ENCODE measurements around the gene SARNP. TPM values are rescaled to one million over a fixed set of nuclear protein-coding genes. Genes with fewer than 3 reads are reported as not detected.

The SARNP gene
- polyA plus RNA-seq, 2 of the 4 experiments (the other 2 are of a cell fraction) = 123 to 198 TPM

DNA sequence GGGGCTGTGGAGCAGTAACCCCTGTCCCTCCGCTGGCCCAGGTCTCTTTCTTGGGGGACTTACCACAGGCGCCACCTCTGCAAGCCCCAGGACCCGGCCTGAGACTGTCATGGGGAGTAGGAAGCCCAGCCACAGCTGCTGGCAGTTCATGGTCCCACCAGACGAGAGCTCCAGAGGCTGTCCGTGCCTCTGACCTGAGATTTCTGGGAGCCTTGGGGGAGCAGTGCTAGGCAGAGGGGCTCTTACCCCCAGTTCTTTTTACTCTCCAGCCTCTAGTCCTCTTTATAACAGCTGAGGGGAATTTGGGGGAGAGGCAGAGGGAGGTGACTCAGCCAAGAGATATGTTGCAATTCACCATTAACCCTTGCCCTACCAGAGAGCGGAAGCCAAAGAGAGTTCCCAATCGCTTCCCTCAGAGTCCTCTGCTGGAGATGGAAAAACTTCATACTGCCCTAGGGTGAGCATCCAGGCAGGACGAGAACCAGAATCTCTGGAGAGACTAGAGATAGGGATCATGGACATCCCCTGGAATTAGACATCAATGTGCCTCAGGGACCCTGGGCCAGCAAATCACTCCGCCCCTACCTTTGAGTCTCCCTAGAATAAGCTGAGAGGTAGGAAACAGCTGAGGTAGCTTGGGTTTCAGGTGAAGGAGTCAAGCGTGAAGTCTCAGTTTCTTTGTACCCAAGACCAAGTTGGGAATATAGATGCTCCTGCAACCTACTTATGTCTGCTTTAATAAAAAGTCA lies 25.3 kb upstream of the SARNP start, which contains the start of gene MMP19:
MMP19 (minus strand) TSS at position 256 of the 749 bp plus-strand sequence; CDS start at position 150, 106 bp downstream.
- no peak for FAIRE-seq
- peak; percentile 22 to 41; a peak in 3 of 6 replicates for ATAC-seq
- H3K4me2 ChIP-seq = peak within 1 kb of the TSS; percentile 14; the same call in 1 of the 3 replicates

DNA sequence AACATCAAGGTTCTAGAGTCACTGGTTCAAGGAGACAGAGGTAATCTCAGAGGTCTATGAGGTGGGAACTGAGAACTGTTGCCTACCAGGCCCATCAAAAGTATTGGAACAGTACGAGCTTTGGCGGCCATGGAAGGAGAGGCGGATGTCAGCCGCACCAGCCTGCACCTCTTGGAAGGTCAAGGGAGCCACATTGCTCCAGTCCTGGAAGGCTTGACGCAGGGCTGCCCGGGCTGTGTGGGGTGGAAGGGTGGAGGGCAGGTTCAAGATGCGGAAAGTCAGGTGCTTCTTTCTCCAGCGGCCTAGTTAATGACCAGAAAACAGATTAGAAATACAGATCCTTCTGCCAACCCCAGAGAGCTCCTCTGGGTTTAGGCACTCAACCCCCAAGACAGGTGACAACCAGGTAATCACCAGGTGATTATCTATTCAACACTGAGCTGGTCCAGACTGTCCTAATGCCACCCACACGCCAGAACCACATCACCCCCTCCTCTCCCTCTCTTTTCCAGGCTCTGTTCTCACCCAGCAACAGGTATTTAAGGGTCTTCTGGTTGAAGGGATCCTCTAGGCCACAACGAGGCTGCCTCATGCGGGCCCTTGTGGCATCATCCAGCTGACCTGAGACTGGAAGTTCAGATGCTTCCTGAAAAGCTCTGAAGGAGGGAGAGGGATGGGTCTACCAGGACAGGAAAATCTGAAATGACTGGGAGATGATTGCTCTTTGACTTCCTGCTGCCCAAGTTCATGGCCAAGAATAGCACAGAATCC lies 23.2 kb upstream of the SARNP start:
- H3K9me3 ChIP-seq = no peaks in the 10 kb centered on the region
- ChIA-PET POLR2A (no interaction called here), CTCF (interaction anchor here (1.6 to 1.7 kb wide), 2 partner anchors 10 to 98 kb away, joined by 4 to 7 read pairs; no protein-coding TSS in a partner anchor)
- TF ChIP-seq ZC3H11A (IDR thresholded peaks at IDR 0.05) (no peak), E2F6 (IDR thresholded peaks at IDR 0.05; ENCODE audit: borderline replicate concordance, low read depth) (no peak), MAX (IDR thresholded peaks at IDR 0.05) (no peak), CEBPB (IDR thresholded peaks at IDR 0.05) (no peak), CBX2 (IDR thresholded peaks at IDR 0.05; ENCODE audit: borderline replicate concordance, low read depth) (no peak), ZNF302 (CRISPR knock-in tag; IDR thresholded peaks at IDR 0.05) (no peak)
- TF ChIP-seq, protein P1, sequence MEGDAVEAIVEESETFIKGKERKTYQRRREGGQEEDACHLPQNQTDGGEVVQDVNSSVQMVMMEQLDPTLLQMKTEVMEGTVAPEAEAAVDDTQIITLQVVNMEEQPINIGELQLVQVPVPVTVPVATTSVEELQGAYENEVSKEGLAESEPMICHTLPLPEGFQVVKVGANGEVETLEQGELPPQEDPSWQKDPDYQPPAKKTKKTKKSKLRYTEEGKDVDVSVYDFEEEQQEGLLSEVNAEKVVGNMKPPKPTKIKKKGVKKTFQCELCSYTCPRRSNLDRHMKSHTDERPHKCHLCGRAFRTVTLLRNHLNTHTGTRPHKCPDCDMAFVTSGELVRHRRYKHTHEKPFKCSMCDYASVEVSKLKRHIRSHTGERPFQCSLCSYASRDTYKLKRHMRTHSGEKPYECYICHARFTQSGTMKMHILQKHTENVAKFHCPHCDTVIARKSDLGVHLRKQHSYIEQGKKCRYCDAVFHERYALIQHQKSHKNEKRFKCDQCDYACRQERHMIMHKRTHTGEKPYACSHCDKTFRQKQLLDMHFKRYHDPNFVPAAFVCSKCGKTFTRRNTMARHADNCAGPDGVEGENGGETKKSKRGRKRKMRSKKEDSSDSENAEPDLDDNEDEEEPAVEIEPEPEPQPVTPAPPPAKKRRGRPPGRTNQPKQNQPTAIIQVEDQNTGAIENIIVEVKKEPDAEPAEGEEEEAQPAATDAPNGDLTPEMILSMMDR (IDR thresholded peaks at IDR 0.05) = no peak
- ATAC-seq = no peak
- H3K4me1 ChIP-seq = peaks cover 10% of the 10 kb centered on the region
- no peak overlapping the region for H3K4me2 ChIP-seq
- WGBS (ENCODE audit: missing lambda C conversion rate) = 67% methylated on average over 11 of the region's 11 CpGs
- no peak for DNase-seq (ENCODE audit: low read depth in 1 of 2, low spot score in 1 of 2)
- FAIRE-seq = no peak
- H3K4me3 ChIP-seq = no peak overlapping the region
- no peak overlapping the region for H3K27ac ChIP-seq

More for the DNA sequence above, 25.3 kb upstream of the SARNP start, which contains the start of gene MMP19:
- ChIA-PET CTCF (interaction anchor here (0.6 to 2.0 kb wide), 6 partner anchors 10 to 1073 kb away, joined by 3 to 6 read pairs (median 4); no protein-coding TSS in a partner anchor), POLR2A (interaction anchor here (0.7 kb wide), 1 partner anchor 65 kb away, joined by 5 read pairs; no protein-coding TSS in a partner anchor)
- Histone ChIP-seq H3K27ac (peak within 1 kb of the TSS in 1 of 2 experiments; percentile 67; a peak in 4 of 6 replicates), H3K4me1 (peaks cover 16% of the 10 kb centered on the region), H3K4me3 (no peak within 1 kb of the TSS), H3K9me3 (no peaks in the 10 kb centered on the region)
- TF ChIP-seq EHMT2 (IDR thresholded peaks at IDR 0.05; ENCODE audit: low read depth) (no peak), FOSL2 (IDR thresholded peaks at IDR 0.05) (no peak), FOSL2 (CRISPR knock-in tag; IDR thresholded peaks at IDR 0.05) (peak; percentile 45; the same call in 1 of the 2 replicates), CEBPB (IDR thresholded peaks at IDR 0.05) (peak; percentile 58 to 85), NR3C1 (IDR thresholded peaks at IDR 0.05) (no peak)
- peak in 1 of 2 experiments; percentile 21 for DNase-seq (ENCODE audit: low read depth in 1 of 2, low spot score in 1 of 2)
- WGBS (ENCODE audit: missing lambda C conversion rate) = 67% methylated on average over 10 of the region's 10 CpGs

GRCh38 chr12:55839345-55840140 lies 22.0 kb upstream of the SARNP start:
- DNase-seq (ENCODE audit: low read depth in 1 of 2, low spot score in 1 of 2) (no peak), ATAC-seq (no peak; a peak in 1 of 6 replicates), FAIRE-seq (no peak)
- ChIA-PET CTCF (interaction anchor here (1.0 kb wide), 1 partner anchor 10 kb away, joined by 4 read pairs; the partner anchor contains the start of gene DNAJC14), POLR2A (no interaction called here)
- H3K4me2 ChIP-seq = no peak overlapping the region
- no peak for TF ChIP-seq HOXB5 (CRISPR knock-in tag; IDR thresholded peaks at IDR 0.05)
- TF ChIP-seq RCOR1 (IDR thresholded peaks at IDR 0.05; ENCODE audit: low read depth, low read length) = no peak
- TF ChIP-seq EHF (CRISPR knock-in tag; IDR thresholded peaks at IDR 0.05) = no peak
- no peak for TF ChIP-seq HDAC2 (IDR thresholded peaks at IDR 0.05)
- no peak for TF ChIP-seq REST (IDR thresholded peaks at IDR 0.05)
- TF ChIP-seq USF2 (IDR thresholded peaks at IDR 0.05) = no peak
- no peak for TF ChIP-seq CHD4 (IDR thresholded peaks at IDR 0.05; ENCODE audit: borderline replicate concordance)
- TF ChIP-seq JUNB (IDR thresholded peaks at IDR 0.05) = no peak
- H3K9me3 ChIP-seq = no peaks in the 10 kb centered on the region
- 81% methylated on average over 11 of the region's 11 CpGs for WGBS (ENCODE audit: missing lambda C conversion rate)
- no peak overlapping the region for H3K4me3 ChIP-seq
- peaks cover 10% of the 10 kb centered on the region for H3K4me1 ChIP-seq
- no peak overlapping the region for H3K27ac ChIP-seq
